Activated effector memory CD4-positive, alpha-beta T cell treated with Interleukin-2 at 50 U/mL for 16 hours (primary cell): ENCODE measurements around the gene ARFGEF3.

Experiments used
- DNase-seq: peaks from one replicate; pipeline ENCODE4 v3.0.0-alpha.2; 2020

ARFGEF3 gene

GRCh38 chr6:138370631-138371451, 209.1 kb downstream of the ARFGEF3 start:
- DNase-seq: no peak

- no peak for DNase-seq
Measured at GRCh38 chr6:138371452-138371711, 209.6 kb downstream of the ARFGEF3 start.

DNA sequence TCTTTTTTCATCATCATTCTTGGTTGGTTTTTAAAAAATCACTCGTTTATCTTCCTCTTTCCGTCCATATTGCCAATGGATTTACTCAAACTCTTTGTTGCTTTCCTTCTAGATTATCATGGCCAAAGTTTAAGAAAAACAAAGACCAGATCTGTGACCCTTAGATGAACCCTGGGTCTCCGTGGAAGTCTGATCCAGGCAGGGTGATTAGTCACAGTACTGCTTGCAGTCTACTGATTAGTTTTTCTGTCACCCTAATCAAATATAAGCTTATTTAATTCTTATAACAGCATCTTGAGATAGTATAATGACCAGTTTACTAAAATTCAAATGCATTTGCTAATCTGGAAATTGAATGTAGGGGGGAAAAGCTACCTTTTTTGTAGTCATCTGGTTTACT, 210.0 kb downstream of the ARFGEF3 start:
- DNase-seq: no peak

DNA sequence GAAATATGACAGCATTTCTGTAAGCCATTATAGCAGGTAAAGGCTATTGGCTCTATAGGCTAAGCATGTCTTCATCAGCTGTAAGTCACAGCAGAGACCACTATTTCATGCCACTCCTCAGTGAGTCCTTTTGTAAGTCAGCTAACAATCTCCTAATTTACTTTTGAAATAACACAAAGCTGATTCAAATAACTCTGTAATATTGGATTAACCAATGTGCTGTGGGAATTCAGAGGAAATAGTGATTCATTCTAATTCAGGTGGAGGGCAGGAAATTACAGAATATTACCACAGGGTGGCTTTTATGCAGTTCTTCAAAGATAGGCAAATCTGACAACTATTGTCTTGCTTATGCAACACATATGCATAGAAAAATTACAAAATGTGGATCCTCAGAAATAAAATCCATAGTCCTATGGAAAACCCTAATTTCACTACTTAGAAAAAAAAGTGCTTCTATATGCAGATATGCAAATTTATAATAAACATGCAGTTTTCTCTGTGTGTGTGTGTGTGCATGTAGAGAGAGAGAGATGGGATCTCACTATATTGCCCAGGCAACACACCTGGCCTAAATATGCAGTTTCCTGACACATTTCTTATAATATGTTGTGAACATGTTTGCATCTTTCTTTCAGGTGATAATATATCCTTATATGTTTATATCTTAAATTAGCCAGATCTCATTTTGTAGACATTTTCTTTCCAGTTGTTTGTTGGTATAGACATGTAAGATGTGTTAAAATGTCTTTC, 211.1 kb downstream of the ARFGEF3 start:
- DNase-seq: no peak

DNA sequence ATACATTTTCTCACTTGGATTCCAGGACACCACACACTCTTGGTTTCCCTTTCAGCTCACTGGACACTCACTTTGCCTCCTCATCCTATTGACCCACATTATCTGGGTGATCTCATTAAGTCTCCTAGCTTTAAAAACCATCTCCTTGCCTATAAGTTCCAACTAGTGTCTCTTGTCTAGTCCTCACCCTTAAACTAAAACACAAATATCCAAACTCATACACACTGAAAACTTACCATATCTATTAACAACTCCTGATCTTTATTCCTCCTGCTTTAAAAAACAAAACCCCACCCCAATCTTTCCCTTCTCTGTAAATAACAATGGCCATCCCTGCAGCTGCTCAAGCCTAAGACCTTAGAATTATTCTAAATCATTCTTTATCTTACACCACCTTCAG, 212.5 kb downstream of the ARFGEF3 start:
- no peak for DNase-seq

DNA sequence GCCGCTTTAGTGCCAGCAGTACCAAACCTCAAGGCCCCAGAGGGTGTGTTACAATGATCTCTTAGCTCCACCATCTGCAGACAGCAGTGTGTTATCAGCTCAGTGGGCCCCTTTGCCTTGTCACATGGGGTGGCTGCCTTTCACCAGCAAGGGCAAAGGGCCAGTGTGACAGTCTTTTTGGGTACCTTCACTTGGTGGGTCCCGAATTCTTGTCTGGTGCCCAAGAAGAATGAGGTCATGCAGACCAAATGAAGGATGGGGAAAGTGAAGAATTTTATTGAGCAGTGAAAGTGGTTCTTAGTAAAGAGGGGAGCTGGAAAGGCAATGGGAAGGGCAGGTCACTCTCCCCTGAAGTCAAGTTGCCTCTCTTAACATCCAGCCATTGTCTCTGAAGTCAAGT, 213.1 kb downstream of the ARFGEF3 start:
- no peak for DNase-seq

- no peak for DNase-seq
Measured at GRCh38 chr6:138377042-138377441, 215.3 kb downstream of the ARFGEF3 start.

GRCh38 chr6:138377844-138378243, 216.1 kb downstream of the ARFGEF3 start, which contains the start of gene SMIM28:
SMIM28 (plus strand) TSS chr6:138377905; CDS start chr6:138378073, 168 bp downstream.
- no peak for DNase-seq

DNA sequence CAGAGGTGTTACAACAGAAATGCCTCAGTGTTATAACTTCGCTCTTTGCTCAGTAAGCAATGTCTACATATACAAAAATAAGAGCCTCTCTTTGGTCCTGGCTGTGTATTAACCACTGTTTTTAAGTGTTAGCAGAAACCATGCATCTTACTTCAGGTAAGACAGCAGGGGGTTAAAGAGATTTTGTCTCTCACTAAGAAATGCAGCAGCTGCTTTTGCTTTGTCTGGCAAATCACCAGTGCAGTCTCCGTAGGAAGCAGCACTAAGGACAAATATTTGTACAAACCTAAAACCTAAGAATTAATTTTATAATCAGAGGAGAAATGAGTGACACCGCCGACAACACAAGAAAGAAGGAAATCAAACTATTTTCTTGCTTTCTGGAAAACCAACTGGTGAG, 216.7 kb downstream of the ARFGEF3 start:
- DNase-seq: no peak

- no peak for DNase-seq
Measured at GRCh38 chr6:138382498-138383265, 220.9 kb downstream of the ARFGEF3 start.

GRCh38 chr6:138383776-138384175, 222.0 kb downstream of the ARFGEF3 start:
- DNase-seq: no peak

- DNase-seq: no peak
Measured at GRCh38 chr6:138386897-138387296, 225.2 kb downstream of the ARFGEF3 start.

DNA sequence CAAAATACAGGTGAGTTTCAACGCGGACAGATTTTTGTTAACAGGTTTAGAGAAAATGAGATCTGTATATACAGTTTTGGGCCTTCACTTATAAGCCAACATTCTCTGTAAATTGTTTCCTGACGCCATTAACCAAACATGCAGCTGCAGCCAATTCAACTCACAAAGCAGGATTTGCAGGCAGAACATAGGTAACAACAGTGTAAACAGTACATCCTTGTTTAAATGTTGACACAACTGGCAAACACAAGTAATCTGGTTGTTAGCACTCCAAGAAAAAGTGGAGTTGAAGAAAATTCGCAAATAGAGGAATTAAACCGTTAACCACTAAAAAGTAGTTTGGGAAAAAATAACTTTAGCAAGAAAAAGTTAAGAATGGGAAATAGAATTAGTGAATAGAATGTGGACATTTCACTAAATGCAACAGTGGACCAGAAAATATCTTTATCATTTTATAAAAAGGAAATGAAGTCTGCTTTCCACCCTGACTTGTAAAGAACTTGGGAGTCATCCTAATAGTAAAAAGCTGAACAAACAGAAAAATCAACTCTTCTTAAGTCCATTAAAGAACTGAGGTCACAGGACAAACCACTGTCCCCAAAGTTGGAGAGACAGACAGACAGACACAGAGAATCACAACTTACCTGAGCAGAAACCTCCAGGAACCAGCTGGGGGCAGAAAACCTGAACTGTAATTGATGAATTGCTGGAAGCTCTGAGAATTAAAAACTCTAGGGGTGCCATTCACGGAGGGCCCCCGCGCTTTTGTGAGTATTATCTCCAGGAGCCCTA, 226.0 kb downstream of the ARFGEF3 start:
- no peak for DNase-seq

- no peak for DNase-seq
Measured at GRCh38 chr6:138389551-138389950, 227.8 kb downstream of the ARFGEF3 start.
